ENCODE measurements around the gene ATP6V0B.

The ATP6V0B gene

DNA sequence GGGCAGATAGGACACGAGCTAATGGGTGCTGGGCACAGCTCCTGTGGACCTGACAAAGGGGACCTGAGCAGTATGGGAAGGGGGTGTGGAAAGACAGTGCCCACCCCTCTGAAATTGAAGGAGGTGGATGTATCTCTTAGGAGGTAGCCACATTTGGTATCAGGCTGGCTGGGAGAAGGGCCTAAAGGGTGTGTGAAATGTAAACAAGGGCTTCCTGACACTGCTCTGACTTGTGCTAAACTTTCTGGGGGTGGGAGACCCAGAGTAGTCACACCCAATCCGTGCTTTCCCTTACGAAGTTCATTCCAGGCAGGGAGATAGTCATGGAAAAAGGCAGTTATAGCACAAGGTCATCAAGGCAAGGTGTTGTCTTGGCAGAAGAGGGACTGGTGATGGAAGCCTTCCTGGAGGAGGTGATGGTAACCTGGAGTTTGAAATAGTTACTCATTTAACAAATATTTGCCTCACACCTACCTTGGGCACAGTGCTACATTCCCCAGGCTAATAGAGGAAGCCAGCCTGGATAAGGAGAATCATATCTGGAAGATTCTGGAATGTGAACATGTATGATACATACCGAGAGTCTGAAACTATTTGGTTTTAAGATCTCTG lies 11.3 kb downstream of the ATP6V0B start:
- no peak for DNase-seq (ENCODE audit: low spot score)

DNA sequence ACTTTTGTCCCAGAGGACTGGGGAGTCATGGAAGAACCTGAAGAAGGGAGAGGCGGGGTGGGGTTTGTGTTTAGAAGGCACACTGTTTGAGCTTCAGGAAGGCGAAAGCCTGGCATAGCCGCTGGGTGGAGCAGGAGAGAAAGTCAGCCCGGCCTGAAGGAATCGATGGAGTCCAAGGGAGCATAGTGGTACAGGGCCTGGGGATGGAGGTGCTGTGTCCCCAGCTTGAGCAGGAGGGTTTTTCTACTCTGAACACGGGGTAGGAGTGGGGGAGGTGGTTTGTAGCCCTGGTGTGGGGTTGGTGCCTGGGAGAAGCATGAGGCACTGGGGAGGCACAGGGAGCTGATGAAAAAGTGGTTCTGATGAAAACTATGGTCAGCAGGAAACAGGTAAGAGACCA lies 12.0 kb downstream of the ATP6V0B start:
- DNase-seq (ENCODE audit: low spot score), result no peak

DNA sequence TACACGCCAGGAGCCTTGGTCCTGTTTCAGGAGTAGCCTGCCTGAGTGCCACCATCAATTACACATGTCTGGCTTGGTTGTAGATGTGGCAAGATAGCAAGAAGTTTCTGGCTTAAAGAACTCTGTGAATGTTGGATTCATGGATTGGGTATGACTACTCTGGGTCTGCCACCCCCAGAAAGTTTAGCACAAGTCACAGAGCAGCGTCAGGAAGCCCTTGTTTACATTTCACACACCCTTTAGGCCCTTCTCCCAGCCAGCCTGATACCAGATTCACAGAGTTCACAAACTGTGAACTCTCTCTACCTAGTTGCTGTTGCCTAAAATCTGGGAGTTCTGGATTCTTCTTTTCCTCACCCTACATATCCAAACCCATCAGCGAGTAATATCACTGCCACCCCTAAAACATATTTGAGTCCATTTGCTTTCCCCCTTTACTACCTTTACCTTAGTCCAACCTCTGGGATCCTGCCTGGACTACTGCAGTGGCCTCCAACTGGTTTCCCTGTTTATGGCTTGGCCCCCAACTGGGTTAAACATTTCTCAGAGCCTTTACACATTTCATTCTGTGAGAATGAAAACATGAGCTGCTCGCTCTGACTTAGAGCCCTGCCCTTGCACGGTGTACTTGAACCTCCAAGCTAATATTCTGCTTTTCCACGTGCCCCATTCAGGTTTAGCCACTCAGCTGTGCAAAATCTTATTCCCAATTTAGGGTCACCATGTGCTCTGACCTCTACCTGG lies 12.6 kb downstream of the ATP6V0B start:
- no peak for DNase-seq (ENCODE audit: low spot score)

DNA sequence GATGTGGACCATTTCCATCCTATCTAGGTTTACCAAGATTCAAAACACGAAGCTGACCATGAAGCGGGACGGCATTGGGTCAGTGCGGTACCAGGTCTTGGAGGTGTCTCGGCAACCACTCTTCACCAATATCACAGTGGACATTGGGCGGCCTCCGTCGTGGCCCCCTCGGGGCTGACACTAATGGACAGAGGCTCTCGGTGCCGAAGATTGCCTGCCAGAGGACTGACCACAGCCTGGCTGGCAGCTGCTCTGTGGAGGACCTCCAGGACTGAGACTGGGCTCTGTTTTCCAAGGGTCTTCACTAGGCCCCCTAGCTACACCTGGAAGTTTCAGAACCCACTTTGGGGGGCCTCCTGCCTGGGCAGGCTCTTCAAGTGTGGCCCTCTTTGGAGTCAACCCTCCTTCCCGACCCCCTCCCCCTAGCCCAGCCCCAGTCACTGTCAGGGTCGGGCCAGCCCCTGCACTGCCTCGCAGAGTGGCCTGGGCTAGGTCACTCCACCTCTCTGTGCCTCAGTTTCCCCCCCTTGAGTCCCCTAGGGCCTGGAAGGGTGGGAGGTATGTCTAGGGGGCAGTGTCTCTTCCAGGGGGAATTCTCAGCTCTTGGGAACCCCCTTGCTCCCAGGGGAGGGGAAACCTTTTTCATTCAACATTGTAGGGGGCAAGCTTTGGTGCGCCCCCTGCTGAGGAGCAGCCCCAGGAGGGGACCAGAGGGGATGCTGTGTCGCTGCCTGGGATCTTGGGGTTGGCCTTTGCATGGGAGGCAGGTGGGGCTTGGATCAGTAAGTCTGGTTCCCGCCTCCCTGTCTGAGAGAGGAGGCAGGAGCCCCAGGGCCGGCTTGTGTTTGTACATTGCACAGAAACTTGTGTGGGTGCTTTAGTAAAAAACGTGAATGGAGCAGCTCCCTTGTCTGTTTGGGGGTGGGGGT lies 15.8 kb downstream of the ATP6V0B start:
- DNase-seq (ENCODE audit: low spot score), result no peak

DNA sequence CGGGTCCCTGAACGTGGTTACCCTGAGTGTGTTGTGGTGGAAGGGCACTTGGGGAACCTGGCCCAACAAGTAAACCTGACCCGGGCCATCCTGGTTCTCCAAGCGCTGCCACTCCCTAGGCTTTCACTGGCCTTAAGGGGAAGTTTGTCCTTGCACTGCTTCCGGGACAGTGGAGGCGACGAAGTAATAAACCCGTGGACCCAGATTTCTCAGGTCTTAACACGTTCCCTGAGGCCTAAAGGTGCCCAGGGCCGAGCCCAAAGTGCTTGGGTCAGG lies 16.4 kb downstream of the ATP6V0B start:
- DNase-seq (ENCODE audit: low spot score), result no peak

DNA sequence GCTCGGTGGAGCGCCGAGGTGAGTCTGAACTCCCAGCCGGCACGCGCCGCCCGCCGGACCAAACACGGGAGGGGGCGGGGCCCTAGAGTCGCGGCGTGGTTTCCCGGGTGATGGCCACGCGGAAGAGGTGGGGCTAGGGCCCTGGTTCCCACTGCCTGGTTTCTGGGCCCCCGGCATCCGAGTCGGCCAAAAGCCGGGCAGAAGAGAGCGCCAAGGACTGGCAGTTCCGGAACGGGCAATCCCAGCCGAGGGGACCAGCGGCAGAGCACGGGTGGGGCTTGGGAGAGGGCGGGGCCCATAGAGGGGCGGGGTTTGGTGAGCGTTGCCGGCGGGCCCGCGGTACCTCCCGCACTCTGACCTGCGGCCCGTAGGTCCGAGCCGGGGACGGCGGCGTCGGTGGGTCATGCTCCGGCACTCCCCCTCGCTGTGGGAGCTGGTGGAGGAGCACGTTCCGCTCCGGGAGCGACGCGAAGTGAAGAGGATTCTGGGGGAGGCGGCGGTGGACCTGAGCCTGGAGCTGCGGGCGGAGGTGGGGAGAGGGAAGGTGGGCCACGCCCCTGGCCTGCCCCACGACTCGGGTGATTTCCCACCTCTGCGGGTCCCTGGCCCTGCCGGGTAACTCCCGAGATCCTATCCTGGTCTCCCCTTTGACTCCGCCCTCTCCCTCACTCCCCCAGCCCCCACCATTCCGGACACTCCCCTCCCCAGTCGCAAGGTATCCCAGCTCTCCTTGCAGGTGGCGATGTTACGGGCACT lies 16.9 kb downstream of the ATP6V0B start, which contains the start of gene CCDC24:
CCDC24 (plus strand) TSS at position 124 of the 756 bp plus-strand sequence; CDS start at position 404, 280 bp downstream.
- DNase-seq (ENCODE audit: low spot score), result peak; percentile 62

DNA sequence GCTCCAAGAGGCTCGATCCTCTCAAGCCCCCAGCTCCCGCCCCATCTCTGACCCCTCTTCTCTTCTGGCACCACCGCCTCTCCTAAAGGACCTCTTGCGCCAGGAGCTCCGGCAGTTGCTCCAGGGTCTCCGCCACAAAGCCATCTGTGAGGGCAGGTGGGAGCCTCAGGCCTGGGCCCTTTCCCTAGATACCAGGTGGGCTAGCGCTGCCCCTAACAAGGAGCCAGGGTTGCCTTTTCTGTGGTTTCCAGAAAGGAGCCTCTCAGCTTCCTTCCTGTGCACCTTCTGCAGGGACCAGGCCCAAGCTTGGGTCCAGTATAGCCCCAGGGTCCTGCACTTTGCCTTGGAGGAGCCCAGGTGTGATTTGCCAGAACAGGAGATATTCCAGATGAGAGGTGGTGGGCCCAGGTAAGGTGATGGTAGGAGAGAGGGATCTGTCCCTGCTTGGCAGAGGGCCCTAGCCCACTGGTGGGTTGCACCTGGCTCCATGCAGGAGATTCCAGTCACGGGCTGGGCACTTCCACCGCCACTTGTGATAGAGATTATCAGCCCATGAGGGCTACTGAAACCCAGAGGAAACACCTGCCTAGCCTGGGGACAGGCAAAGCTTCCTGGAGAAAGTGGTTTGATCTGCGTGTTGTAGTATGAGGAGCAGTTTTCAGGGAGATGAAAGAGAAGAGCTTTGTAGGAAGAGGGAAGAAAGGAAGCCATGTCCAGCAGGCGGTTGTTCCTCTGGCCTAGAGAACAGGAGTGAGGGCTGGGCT lies 17.7 kb downstream of the ATP6V0B start:
- no peak for DNase-seq (ENCODE audit: low spot score)

DNA sequence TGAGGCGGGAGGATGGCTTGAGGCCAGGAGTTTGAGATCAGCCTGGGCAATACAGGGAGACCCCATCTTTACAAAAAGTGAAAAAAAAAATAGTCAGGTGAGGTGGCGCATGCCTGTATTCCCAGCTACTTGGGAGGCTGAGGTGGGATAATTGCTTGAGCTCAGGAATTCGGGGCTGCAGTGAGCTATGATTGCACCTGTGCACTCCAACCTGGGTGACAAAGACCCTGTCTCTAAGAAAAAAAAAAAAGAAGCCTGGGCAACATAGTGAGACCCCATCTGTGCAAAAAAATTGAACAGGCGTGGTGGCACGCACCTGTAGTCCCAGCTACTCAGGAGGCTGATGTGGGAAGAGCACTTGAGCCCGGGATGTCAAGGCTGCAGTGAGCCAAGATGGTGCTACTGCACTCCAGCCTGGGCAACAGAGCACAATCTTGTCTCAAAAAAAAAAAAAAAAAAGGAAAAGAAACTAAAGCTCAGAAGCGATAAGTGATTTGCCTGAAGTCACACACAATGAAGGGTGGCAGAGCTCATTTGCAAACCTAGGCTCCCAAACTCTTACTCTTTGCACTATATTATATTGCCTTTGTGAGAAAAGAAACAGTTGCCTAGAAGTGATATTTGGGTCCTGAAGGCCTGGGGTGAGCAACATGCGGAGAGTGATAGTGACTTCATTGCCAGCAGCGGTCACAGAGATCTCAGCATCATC lies 18.6 kb downstream of the ATP6V0B start:
- DNase-seq (ENCODE audit: low spot score), result no peak

DNA sequence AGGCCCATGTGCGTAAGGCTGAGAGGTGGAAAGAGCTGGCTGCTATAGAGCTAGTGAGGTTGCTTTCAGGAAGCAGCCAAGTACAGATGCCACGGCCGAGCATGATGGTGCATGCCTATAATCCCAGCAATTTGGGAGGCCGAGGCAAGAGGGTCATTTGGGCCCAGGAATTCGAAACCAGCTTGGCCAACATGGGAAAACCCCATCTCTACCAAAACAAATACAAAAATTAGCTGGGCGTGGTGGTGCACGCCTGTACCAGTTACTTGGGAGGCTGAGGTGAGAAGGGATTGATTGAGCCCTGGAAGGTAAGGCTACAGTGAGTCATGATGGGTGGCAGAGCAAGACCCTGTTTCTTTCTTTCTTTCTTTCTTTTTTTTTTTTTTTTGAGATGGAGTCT lies 19.3 kb downstream of the ATP6V0B start:
- no peak for DNase-seq (ENCODE audit: low spot score)

DNA sequence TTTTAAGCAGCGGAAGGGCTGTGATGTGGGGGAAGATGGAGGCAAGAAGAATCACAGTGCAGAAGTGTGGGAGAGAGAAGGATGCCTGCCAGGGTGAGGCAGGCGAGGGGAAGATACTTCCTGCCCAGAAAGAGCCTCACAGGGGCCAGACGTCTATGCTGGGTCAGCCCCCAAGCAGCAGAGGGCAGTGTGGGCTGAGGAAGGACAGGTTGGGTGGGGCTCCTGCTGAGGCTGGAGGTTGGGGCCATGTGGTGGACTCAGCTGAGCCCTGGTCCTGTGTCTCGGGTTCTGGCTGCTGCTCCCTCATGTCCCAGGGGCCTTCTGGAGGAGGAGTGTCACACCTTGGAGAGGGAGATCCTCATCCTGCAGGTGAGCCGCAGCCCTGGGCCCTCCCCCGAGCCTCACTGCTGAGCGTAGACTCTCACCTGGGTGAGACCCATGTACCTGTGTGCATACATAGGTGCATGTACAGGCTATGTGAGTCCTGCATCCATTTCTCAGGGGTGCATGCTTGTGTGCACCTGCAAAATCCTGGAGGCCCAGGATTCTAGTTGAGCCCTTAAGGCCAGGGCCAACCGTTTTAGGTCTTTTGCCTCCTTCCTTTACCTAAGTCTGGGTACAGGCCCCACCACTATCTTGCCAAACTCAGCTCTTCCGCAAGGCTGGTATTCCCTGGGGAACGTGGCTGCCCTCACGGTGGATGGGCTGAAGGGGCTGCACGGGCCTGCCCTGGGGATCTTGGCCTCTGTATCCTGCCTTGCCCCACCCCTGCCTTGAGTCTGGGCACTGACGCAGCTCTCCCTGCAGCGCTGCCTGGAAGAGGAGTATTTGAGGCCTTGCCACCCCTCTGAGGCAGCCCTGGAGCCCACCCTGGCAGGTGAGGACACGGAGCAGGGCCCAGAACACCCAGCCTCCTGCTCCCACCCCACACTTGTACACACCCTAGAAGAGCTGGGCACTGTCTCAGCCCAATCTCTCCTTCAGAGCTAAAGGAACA lies 20.3 kb downstream of the ATP6V0B start:
- no peak for DNase-seq (ENCODE audit: low spot score)

DNA sequence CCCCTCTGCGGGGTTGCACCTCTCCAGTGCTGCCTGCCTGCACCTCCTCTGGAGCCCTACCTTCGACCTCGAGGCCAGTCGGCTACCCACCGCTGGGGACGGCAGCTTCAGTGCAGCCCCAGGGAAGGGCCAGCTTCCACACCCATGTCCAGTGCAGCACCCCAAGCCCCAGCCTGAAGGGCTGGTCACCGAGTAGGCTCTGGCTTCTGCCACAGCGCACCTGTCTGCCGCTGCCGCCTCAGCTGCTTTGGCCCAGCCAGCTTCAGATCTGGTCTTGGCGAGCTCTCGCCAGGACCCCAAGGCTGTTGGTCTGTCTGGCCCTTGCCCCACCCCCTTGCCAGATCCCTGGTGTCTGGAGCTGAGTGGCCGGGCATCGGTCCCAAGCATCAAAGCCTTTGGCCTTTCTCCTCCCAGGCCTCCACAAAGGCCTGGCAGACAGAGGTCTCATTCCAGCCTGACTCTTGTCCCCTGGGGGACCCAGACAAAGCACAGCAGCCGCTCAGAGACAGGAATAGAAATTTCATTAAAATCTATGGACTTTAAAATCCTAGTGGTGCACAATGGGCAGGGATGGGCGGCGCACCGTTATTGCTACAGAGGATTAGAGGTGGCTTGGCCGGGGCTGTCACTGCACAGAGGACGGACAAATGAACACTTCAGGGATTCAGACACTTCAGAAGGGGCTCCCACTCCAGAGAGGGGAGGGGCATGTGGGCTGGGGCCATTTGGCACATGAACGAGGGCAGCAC lies 21.4 kb downstream of the ATP6V0B start:
- DNase-seq (ENCODE audit: low spot score), result no peak

DNA sequence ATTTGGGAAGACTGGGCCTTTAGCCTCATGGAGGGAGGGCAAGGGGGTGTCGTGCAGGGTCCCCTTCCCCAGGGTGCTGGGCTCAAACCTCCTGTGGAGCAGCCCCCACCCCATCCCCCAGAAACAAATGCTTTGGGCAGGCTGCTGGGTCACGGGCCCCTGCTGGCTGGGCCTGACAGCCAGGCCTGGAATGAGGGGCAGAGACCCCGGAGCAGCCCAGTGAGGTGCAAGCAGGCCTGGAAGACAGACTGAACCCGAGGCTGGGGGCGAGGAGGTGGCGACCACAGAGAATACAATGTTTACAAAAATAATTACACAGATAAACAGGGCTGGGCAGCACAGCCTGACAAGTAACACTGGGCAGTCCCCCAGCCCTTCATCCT lies 22.0 kb downstream of the ATP6V0B start:
- no peak for DNase-seq (ENCODE audit: low spot score)

DNA sequence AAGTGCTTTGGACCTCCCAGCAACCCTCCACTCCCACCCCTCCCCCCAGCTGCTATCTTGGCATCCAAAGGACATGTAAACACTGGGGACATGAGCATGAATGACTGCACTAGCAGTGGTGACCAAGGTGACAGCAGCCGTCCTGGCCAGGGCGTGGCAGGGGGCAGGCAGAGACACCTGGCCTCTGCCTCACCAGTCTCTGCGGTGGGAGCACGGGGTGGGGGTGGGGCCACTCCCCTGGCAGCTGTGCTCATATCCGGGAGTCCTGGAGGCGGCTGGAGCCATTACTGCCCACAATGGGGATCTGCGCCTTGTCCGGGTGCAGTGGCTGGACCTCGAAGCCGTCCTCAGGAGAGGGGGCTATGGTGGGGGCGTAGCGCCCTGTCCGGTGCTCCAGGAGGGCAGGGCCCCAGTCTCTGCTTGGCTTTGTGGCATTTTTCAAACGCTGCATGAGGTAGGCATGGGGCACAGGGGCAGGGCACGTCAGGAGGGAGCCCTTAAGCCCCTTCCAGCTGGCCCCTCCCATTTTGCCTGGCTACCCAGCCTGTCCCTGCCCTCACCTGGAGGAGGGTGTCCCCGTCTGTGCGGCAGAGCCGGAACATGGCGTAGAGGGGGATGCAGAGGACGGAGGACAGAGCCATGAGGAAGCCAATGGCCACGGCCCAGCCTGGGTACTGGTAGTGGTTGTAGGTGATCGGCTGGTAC lies 22.7 kb downstream of the ATP6V0B start:
- no peak for DNase-seq (ENCODE audit: low spot score)

DNA sequence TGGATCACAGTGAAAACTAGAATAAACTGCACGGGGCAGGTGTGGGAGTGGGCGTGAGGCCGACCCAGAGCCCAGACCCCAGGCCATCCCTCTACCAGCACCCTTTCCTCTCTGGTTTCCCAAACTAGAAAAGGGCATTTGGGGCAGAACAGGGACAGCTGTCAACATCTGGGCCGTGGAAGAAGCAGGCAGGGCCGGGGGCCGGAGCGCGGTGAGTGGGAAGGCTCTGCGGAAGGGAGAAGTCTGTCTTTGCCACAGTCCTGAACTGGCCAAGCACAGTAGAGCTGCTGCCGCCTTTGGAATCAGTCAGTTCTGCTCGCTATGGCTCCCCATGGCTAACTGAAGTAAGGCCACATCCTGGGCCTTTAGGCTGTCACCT lies 23.2 kb downstream of the ATP6V0B start:
- DNase-seq (ENCODE audit: low spot score), result no peak

DNA sequence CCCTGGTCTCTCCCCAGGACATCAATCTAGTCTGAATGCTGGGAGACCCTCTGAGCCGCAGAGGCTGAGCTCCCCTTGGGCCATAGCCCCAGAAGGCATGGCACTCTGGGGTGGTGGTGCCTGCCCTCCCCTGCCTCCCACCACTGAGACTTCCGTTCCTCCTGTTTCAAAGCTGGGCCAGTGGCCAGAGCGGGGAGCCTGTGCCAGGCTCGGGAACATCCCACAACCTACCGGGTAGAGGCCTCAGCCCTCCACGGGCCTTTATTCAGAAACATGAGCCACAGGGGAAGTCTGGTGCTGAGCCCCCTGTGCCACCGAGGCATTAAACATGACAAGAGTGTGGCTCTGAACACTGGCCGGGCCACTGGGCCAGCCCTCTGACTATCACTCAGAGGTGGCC lies 24.7 kb downstream of the ATP6V0B start:
- DNase-seq (ENCODE audit: low spot score), result no peak

DNA sequence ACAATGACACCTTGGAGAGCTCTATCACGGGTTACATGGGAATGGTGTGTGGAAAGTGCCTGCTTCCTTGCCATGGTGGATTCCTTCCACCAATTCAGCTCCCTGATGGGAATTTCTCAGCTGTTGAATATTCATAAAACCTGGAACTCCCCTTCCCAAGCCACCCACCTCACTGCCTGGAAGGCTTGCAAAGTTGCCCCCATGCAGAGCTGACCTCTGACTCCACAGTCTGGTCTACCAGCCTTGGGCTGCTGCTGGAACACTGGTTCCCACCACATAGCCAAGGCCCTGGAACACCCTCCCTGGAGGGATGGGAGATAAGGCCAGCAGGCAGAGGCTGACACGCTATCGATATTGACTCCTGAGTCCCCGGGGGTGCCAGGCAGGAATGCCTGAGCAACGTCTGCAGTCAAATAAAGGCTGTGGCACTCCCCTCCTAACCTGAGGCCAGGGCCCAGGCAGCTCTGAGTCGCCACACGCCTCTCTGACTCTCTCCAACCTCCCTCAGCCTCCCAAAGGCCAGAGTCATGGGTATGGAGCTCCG lies 25.4 kb downstream of the ATP6V0B start:
- DNase-seq (ENCODE audit: low spot score), result no peak

DNA sequence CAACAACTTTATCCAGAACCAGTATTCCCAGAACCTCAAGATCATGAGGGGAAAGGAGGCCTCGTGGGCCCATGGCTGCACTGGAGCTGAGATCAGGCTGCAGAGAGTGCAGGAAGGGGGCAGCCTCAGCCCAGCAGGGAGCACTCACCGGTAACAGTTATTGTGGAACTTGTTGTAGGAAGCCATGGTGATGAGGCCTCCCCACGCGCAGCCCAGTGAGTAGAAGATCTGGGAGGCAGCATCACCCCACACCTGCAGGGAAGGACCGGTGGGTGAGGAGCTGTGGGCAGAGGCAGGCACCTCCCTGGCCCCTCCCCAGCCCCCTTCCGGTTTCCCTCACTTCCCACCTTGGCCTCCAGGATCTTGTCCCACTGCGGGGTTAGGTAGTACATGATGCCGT lies 27.4 kb downstream of the ATP6V0B start:
- no peak for DNase-seq (ENCODE audit: low spot score)

DNA sequence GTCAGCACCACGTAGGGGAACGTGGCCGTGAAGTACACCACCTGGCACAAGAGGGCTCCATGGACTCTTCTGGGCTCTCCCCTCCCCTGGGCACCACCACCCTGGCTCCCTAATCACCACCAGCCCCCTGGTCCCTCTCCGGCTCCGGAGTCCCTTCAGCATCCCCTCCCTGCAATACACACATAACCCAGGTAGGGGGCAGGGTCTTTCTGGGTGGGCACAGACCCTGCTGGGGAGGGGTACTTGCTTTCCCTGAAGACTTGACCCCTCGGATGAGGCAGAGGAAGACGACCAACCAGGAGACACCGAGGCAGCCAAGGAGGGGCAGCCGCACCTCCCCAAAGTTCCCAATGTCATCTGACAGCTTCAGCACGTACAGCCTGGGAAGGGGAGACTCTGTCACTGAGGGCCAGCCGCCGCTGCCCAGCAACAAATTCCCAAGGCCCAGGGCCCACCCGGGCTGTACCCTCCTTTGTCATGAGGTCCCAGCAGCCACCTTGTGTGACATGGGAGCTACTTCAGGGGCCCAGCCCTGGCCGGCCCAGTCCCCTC lies 27.9 kb downstream of the ATP6V0B start:
- no peak for DNase-seq (ENCODE audit: low spot score)

Data from CD4-positive, alpha-beta T cell treated with Interleukin-6 at 100 ng/mL for 8 hours (primary cell).